GM19397 (cell line): ENCODE results near the gene KDSR.

ENCODE experiments used
- ATAC-seq: cut with Tn5 transposase; IDR thresholded peaks from one replicate; pipeline ENCODE4 v1.9.1; 2021; ENCODE audit warnings: mild to moderate bottlenecking, moderate library complexity; ENCODE audit not compliant: unreplicated experiment

KDSR gene

GRCh38 chr18:63367053-63367953 lies at the start of gene KDSR:
Gene KDSR (minus strand): TSS chr18:63367206. CDS start chr18:63367118, 88 bp downstream.
- ATAC-seq: peak; percentile 91

GRCh38 chr18:63412953-63413352 lies 45.9 kb upstream of the KDSR start:
- ATAC-seq: no peak

GRCh38 chr18:63410792-63411191 lies 43.8 kb upstream of the KDSR start:
- no peak for ATAC-seq

- ATAC-seq: no peak
Observed at GRCh38 chr18:63409301-63409700, 42.3 kb upstream of the KDSR start.

- ATAC-seq: no peak
Observed at GRCh38 chr18:63407734-63408133, 40.7 kb upstream of the KDSR start.

- no peak for ATAC-seq
Observed at GRCh38 chr18:63405986-63406385, 39.0 kb upstream of the KDSR start.

- ATAC-seq: no peak
Observed at GRCh38 chr18:63402246-63403162, 35.5 kb upstream of the KDSR start.

- no peak for ATAC-seq
Observed at GRCh38 chr18:63399300-63399699, 32.3 kb upstream of the KDSR start.

GRCh38 chr18:63397349-63397748 lies 30.3 kb upstream of the KDSR start:
- ATAC-seq: no peak

GRCh38 chr18:63395503-63395902 lies 28.5 kb upstream of the KDSR start:
- no peak for ATAC-seq

- no peak for ATAC-seq
Observed at GRCh38 chr18:63394954-63395353, 27.9 kb upstream of the KDSR start.

- no peak for ATAC-seq
Observed at GRCh38 chr18:63387861-63388260, 20.9 kb upstream of the KDSR start.

GRCh38 chr18:63382843-63383242 lies 15.8 kb upstream of the KDSR start:
- no peak for ATAC-seq

- ATAC-seq: no peak
Observed at GRCh38 chr18:63379639-63379962, 12.6 kb upstream of the KDSR start.

GRCh38 chr18:63378919-63379638 lies 12.1 kb upstream of the KDSR start:
- no peak for ATAC-seq

GRCh38 chr18:63377275-63377980 lies 10.4 kb upstream of the KDSR start:
- no peak for ATAC-seq

GRCh38 chr18:63376538-63376937 lies 9.5 kb upstream of the KDSR start:
- ATAC-seq: no peak

GRCh38 chr18:63374540-63374939 lies 7.5 kb upstream of the KDSR start:
- ATAC-seq: no peak

- ATAC-seq: no peak
Observed at GRCh38 chr18:63373161-63373560, 6.2 kb upstream of the KDSR start.

GRCh38 chr18:63368611-63369010 lies 1.6 kb upstream of the KDSR start:
- no peak for ATAC-seq
